Subcutaneous adipose tissue (tissue), 4 donors: ENCODE data around the gene FHIP2A. TPM values are rescaled to one million over a fixed set of nuclear protein-coding genes. Genes with fewer than 3 reads are reported as not detected.

Source experiments
- CTCF ChIP-seq: fragments of 450-650 bp; IDR thresholded peaks from one replicate; pipeline ENCODE4 v1.5.1; 2016; ENCODE audit warnings: low read depth, mild to moderate bottlenecking, control low read depth, antibody characterized with exemption, moderate library complexity
- total RNA-seq, 4 donors: library from RNA; depleted of rRNA; stranded (reverse); fragments of >200 nt; gene quantifications; one replicate each; pipeline ENCODE4 v1.1.0, GENCODE V29; 2016

Gene FHIP2A
- total RNA-seq, 4 donors from 2014 or later, result 30.8 to 54.9 (median 41.0) TPM

GRCh38 chr10:114822444-114823076, 980 bp downstream of the FHIP2A start:
- TF ChIP-seq CTCF, result no peak

- TF ChIP-seq CTCF, result no peak
Measured at GRCh38 chr10:114823077-114823463, 1.5 kb downstream of the FHIP2A start.

GRCh38 chr10:114824391-114824790, 2.8 kb downstream of the FHIP2A start:
- TF ChIP-seq CTCF, result no peak

- no peak for TF ChIP-seq CTCF
Measured at GRCh38 chr10:114825513-114826253, 4.1 kb downstream of the FHIP2A start.

- no peak for TF ChIP-seq CTCF
Measured at GRCh38 chr10:114829160-114829909, 7.8 kb downstream of the FHIP2A start.

- TF ChIP-seq CTCF, result no peak
Measured at GRCh38 chr10:114831186-114831867, 9.7 kb downstream of the FHIP2A start.
